ENCODE data around the gene CXCL11.

DNA sequence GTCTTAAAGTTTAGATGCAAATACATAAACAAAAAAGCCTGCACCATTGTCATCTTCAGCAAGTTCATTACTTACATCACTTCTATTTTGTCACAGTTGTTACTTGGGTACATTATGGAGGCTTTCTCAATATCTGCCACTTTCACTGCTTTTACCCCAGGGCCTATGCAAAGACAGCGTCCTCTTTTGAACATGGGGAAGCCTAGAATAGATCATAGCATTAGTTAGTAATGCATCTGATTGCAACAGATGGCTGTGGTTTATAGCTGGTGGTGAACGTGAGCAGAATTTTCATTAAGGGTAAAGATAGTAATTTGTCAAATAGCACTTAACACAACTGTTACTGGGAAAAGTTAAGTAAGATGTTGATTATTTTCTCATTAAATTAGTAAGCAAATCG is 729 bp downstream of the CXCL11 start:
- TF ChIP-seq, protein P1, sequence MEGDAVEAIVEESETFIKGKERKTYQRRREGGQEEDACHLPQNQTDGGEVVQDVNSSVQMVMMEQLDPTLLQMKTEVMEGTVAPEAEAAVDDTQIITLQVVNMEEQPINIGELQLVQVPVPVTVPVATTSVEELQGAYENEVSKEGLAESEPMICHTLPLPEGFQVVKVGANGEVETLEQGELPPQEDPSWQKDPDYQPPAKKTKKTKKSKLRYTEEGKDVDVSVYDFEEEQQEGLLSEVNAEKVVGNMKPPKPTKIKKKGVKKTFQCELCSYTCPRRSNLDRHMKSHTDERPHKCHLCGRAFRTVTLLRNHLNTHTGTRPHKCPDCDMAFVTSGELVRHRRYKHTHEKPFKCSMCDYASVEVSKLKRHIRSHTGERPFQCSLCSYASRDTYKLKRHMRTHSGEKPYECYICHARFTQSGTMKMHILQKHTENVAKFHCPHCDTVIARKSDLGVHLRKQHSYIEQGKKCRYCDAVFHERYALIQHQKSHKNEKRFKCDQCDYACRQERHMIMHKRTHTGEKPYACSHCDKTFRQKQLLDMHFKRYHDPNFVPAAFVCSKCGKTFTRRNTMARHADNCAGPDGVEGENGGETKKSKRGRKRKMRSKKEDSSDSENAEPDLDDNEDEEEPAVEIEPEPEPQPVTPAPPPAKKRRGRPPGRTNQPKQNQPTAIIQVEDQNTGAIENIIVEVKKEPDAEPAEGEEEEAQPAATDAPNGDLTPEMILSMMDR (IDR thresholded peaks at IDR 0.05), result no peak
- TF ChIP-seq POLR2A (IDR thresholded peaks at IDR 0.05), result no peak

Measured in testis (tissue), 2 donors.